Stimulated activated CD4-positive, alpha-beta T cell treated with anti-CD3 and anti-CD28 coated beads, Interleukin-15, amount 100 ng/mL, for 1 hour (primary cell): Measurements from ENCODE around the gene UBR3.
"Not testable (repeated sequence)": the region's sequence is repeated elsewhere in the genome, so short reads cannot be mapped to it uniquely, and the experiment has no call there.

Experiments used
- DNase-seq, 2 donors: peaks; one replicate each; pipeline ENCODE4 v3.0.0-alpha.2; 2020; ENCODE audit warnings: low read depth in 1 of 2, low spot score in 1 of 2

UBR3 gene

DNA sequence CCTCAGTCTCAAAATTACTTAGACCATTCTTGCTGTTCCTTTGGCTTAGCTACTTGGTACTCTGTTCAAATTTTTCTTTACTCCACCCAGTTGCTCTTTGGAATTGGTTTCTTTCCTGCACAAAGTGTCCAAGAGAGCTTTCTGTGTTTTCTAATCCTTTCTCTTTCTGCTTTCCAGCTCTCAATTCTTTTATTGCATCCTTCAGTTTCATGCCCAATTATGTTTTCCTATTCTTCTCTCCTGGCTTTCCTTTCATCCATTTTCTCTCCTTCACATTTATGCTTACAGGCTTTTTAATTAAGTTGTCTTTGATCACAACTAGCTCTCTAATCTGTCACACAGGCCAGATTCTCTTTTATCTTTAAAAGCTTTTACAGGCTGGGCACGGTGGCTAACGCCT lies 38.2 kb downstream of the UBR3 start:
- DNase-seq, result no peak

- DNase-seq, result not testable (repeated sequence)
Observed at GRCh38 chr2:169866230-169866629, 39.0 kb downstream of the UBR3 start.

GRCh38 chr2:169867579-169867978 lies 40.3 kb downstream of the UBR3 start:
- DNase-seq, result no peak

DNA sequence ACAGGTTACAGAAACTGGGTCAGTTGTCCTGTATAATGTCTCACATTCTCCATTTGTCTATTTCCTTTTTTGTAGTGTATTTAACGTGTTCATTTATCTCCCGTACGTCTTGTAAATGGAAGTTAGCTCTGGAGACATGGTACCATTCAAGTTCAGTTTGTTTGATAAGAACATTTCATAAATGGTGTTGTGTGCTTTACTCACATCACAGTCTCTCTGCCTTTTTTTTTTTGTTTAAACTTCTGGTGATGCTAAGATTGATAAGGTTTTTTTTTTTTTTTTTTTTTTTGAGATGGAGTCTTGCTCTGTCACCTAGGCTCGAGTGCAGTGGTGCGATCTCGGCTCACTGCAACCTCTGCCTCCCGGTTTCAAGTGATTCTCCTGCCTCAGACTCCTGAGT lies 41.7 kb downstream of the UBR3 start:
- DNase-seq, result no peak

DNA sequence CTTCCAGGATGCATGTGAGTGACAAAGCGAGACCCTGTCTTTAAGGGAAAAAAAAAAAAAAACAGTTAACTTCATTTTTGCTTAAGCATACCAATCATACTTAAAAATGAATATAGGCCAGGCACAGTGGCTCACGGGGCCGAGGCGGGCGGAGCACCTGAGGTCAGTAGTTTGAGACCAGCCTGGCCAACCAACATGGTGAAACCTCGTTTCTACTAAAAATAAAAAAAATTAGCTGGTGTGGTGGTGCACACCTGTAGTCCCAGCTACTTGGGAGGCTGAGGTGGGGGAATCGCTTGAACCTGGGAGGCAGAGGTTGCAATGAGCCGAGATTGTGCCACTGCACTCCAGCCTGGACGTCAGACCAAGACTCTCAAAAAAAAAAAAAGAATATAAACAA lies 44.1 kb downstream of the UBR3 start:
- DNase-seq, result not testable (repeated sequence)

- DNase-seq, result no peak
Observed at GRCh38 chr2:169871994-169872393, 44.7 kb downstream of the UBR3 start.

- no peak for DNase-seq
Observed at GRCh38 chr2:169877398-169877797, 50.1 kb downstream of the UBR3 start.

GRCh38 chr2:169887120-169887519 lies 59.9 kb downstream of the UBR3 start:
- no peak for DNase-seq

GRCh38 chr2:169891593-169892298 lies 64.5 kb downstream of the UBR3 start:
- DNase-seq, result no peak

DNA sequence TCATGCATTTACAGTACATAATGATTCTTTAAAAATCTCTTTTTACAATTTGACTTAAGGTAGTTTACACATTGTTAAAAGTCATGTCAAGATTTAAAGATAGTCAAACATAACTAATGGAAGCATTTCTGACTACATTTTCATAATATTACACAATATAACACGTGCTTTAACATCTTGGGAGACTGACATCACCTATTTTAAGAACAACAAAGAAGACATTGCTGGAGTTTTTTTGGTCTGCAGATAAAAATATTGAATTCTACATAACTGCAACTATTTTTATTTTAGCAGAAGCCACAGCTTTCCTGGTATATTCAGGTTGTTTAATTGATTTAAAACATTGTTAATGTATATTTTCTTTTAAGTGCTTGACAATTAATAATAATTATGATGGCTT lies 65.7 kb downstream of the UBR3 start:
- no peak for DNase-seq

DNA sequence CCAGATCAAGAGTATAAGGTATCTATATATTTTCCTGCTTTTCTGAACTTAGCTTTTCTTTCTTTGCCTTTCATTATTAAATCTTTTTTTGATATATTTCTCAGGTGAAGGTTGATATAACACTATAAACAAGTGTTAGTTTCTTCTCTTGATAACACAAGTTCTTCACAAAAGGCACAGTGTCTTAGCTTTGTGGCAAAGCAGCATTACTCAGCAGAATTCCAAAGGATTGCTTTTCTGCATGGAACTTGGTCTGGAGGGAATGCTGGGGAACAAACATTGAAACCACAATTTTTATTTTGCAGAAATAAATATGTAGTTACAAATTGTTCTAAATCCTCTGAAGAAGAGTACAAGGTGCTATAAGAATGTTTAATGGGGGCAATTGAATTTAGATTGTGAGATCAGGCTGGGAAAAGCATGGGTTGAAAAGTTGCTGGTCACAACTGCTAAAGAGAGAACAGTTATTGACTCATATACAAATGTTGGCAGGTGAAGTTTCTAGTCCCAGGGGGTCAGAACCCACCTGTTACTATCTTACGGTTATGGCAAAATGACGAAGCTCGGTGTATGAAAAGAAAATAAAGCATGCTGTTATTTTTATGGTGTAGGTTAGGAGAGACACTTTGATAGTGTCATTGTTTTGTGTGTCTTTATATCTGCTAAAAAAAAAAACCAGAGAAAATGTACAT lies 68.2 kb downstream of the UBR3 start:
- DNase-seq, result no peak

DNA sequence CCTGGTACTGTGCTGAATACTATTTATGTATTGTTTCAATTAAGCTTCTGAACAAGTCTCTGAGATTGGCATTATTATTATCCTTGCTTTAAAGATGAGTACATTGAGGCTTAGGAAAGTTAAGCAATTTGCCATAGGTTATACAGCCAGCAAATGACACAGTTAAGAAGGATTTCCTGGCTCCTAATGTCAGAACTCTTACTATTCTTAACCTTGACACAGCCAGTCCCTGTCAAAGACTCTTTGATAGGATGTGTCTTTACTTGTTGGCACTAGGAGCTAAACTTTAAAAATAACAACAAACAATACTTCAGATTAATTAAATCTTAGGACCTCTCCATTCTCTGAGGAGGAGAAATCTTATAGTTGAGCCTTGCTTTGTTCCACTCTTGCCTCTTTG lies 70.6 kb downstream of the UBR3 start:
- DNase-seq, result no peak

DNA sequence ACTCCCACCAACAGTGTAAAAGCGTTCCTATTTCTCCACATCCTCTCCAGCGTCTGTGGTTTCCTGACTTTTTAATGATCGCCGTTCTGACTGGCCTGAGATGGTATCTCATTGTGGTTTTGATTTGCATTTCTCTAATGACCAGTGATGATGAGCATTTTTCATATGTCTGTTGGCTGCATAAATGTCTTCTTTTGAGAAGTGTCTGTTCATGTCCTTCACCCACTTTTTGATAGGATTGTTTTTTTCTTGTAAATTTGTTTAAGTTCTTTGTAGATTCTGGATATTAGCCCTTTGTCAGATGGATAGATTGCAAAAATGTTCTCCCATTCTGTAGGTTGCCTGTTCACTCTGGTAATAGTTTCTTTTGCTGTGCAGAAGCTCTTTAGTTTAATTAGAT lies 72.8 kb downstream of the UBR3 start:
- not testable (repeated sequence) for DNase-seq

DNA sequence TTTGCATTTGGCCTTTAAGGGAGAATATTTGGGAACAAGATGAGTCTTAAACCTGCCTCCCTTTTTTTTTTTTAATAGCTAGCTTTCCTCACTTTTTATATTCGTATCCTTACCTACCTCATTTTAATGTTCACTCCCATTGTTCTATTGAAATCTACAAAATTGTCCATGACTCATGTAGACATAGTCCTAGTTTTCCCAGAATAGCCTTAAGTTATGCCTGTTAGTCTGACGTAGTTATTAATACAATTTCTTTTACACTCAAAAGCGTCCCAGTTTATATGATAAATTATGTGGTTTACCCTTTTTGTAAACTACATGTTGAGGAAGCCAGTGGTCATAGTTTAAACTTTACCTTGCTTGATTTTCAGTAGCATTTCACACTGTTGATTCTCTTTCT lies 73.4 kb downstream of the UBR3 start:
- DNase-seq, result no peak

- DNase-seq, result no peak
Observed at GRCh38 chr2:169906731-169907130, 79.5 kb downstream of the UBR3 start.

- DNase-seq, result no peak
Observed at GRCh38 chr2:169909376-169909775, 82.1 kb downstream of the UBR3 start.

DNA sequence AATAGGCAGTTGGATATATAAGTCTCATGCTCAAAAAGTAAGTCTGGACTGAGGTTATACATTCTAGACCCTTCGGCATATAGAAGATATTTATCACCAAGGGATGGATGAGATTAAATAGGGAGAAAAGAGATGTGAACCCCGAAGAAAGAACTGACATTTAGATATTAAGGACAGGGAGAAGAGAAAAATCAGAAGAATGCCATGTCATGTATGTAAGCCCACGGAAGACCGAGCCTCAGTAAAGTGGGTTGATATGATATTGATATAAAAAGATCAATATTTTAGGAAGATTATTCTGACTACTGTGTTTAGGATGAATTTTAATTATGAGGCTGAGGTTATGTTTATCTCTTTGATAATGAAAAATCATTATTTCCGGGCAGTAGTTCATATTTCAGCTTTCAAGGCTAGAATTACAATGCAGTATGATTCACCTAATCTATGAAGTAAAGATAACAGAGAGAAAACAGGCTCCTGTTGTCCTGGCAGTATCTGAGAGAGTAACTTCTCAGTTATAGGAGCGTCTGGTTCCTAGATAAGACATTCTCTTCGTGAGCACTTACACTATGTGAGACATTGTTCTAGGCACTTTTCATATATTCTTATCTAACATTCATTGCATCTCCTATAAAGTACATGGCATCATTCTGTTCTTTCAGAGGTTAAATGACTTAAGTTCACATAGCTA lies 83.0 kb downstream of the UBR3 start:
- no peak for DNase-seq

- DNase-seq, result no peak
Observed at GRCh38 chr2:169911119-169911518, 83.9 kb downstream of the UBR3 start.

- no peak for DNase-seq
Observed at GRCh38 chr2:169916623-169917022, 89.4 kb downstream of the UBR3 start.

DNA sequence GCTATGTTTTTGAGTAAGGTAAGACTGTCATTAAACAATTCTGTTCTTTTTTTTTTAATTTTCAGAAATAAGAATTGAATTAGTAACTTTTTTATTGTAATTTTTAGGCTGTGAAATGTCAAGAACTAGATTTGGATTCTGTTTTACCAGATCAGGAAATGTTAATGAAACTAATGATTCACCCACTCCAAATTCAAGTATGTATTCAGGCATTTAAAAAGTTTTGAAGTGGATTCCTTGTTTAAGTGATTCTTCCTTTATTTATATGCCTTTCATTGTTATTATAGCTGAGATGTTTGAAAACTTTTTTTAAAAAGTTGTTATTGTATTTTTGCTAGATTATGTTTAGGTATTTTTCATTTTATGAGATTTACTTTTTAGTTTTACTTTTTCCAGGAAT lies 96.7 kb downstream of the UBR3 start:
- DNase-seq, result no peak

GRCh38 chr2:169925968-169926367 lies 98.7 kb downstream of the UBR3 start:
- no peak for DNase-seq

DNA sequence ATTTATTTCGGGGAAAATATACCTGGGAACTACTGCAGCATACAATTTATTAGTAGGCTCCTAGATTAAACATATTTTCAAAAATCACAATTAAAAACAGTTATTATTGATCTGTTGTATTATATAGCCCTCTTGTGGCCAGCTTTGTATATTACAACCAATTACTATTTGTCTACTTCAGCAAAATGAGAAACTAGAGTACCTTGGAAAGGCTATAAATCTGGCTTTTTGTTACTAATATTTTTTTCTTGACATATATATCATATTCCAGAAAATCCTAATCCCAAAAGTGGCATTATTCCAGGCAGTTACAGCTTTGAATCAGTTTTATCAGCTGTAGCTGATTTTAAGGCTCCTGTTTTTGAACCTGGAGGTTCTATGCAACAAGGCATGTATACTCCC lies 101.2 kb downstream of the UBR3 start:
- DNase-seq, result no peak
